ENCODE measurements around the gene ROBO1.

The ROBO1 gene

GRCh38 chr3:79230266-79230665 is 537.5 kb downstream of the ROBO1 start:
- H3K4me3 ChIP-seq (ENCODE audit: low read depth, low read length): no peak overlapping the region

GRCh38 chr3:79217096-79217495 is 550.7 kb downstream of the ROBO1 start:
- no peak overlapping the region for H3K4me3 ChIP-seq (ENCODE audit: low read depth, low read length)
- no peak for TF ChIP-seq CTCF (IDR thresholded peaks at IDR 0.05; ENCODE audit: low read depth, low read length)

More at GRCh38 chr3:79230266-79230665, 537.5 kb downstream of the ROBO1 start:
- no peak for TF ChIP-seq CTCF (IDR thresholded peaks at IDR 0.05; ENCODE audit: low read depth, low read length)

GRCh38 chr3:79215286-79215685 is 552.5 kb downstream of the ROBO1 start:
- TF ChIP-seq CTCF (IDR thresholded peaks at IDR 0.05; ENCODE audit: low read depth, low read length): no peak
- no peak overlapping the region for H3K4me3 ChIP-seq (ENCODE audit: low read depth, low read length)

- TF ChIP-seq CTCF (IDR thresholded peaks at IDR 0.05; ENCODE audit: low read depth, low read length): no peak
- no peak overlapping the region for H3K4me3 ChIP-seq (ENCODE audit: low read depth, low read length)
Measured at GRCh38 chr3:79211586-79212359, 556.0 kb downstream of the ROBO1 start.

GRCh38 chr3:79204351-79204750 is 563.4 kb downstream of the ROBO1 start:
- no peak for TF ChIP-seq CTCF (IDR thresholded peaks at IDR 0.05; ENCODE audit: low read depth, low read length)
- no peak overlapping the region for H3K4me3 ChIP-seq (ENCODE audit: low read depth, low read length)

GRCh38 chr3:79203144-79203519 is 564.7 kb downstream of the ROBO1 start:
- no peak for TF ChIP-seq CTCF (IDR thresholded peaks at IDR 0.05; ENCODE audit: low read depth, low read length)
- H3K4me3 ChIP-seq (ENCODE audit: low read depth, low read length): no peak overlapping the region

- no peak for TF ChIP-seq CTCF (IDR thresholded peaks at IDR 0.05; ENCODE audit: low read depth, low read length)
- no peak overlapping the region for H3K4me3 ChIP-seq (ENCODE audit: low read depth, low read length)
Measured at GRCh38 chr3:79202471-79203143, 565.2 kb downstream of the ROBO1 start.
